SU-DHL-6 (cell line): ENCODE data around the gene FAXC.

Source experiments
- CTCF ChIP-seq: fragments of 200-600 bp; sonication (generic); IDR thresholded peaks from one replicate; pipeline ENCODE4 v1.5.1; 2017; ENCODE audit warnings: antibody characterized with exemption, mild to moderate bottlenecking, low read length, moderate library complexity; ENCODE audit not compliant: insufficient read depth, poor library complexity, severe bottlenecking
- EZH2phosphoT487 ChIP-seq: fragments of 200-600 bp; sonication (generic), shearing (Covaris generic); conservative IDR thresholded peaks from 2 replicates; pipeline ENCODE4 v1.6.1; 2018; ENCODE audit warnings: mild to moderate bottlenecking, antibody characterized with exemption, low read length, moderate library complexity, mixed read lengths

DNA sequence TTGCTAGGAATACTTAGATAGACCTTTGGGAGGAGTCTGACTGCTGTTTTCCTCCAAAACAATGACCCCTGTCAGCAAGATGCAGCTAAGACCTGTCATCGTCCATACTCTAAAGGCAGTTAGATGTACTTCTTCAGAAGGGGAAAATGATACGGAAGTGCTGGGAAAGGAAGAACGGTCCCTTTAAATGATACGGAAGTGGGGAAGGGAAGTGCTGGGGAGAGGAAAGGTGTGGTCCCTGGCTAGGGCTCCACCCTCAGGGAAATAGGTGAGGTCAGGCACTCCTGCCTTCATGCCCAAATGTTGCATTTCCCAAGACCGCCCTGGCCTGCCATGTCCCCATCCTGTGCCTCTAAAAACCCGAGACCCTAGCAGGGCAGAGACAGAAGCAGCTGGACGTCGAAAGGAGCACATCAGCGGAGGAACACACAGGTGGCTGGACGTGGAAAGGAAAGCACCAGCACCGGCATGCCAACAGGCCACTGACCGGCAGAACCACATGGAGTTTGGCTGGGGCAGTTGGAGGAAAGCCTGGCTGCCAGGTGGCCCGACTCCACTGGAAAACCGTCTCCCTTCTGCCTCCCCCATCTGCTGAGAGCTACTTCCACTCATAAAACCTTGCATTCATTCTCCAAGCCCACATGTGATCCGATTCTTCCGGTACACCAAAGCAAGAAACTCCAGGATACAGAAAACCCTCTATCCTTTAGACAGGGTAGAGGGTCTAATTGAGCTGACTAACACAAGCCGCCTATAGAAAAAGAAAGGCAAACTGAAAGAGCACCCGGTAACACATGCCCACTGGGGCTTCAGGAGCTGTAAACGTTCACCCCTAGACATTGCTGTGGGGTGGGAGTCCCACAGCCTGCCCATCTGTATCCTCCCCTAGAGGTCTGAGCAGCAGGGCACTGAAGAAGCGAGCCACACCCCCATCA, 94.6 kb downstream of the FAXC start:
- TF ChIP-seq CTCF (no peak), EZH2phosphoT487 (no peak)
